Heart right ventricle (tissue), 16 donors: ENCODE data around the gene CCL19. TPM values are rescaled to one million over a fixed set of nuclear protein-coding genes. Genes with fewer than 3 reads are reported as not detected.

ENCODE experiments used
- ATAC-seq, 8 donors: fragments of 200-7000 bp; cut with Tn5 transposase; one replicate each; pipeline ENCODE4 v1.9.1; 2020; ENCODE audit warnings: mild to moderate bottlenecking in 8 of 8, moderate library complexity in 8 of 8, moderate number of reproducible peaks in 1 of 8
- DNase-seq, 2 donors: peaks; one replicate each; pipeline ENCODE4 v3.0.0-alpha.2; 2020
- H3K27ac ChIP-seq, 10 donors: fragments of 200-600 bp; sonication (generic) in 2 of 10; one replicate each; pipeline versions ENCODE4 v1.5.0 to v1.8.0; 2020 to 2022; ENCODE audit warnings: mild to moderate bottlenecking in 3 of 10
- H3K27me3 ChIP-seq, 7 donors: fragments of 200-600 bp; one replicate each; pipeline ENCODE4 v1.8.0; 2021 to 2022; ENCODE audit warnings: mild to moderate bottlenecking in 2 of 7
- H3K36me3 ChIP-seq, 9 donors: fragments of 200-600 bp; sonication (generic) in 1 of 9; one replicate each; pipeline versions ENCODE4 v1.5.0 to v1.8.0; 2020 to 2022; ENCODE audit warnings: mild to moderate bottlenecking in 2 of 9
- H3K4me1 ChIP-seq, 9 donors: fragments of 200-600 bp; sonication (generic) in 1 of 9; one replicate each; pipeline versions ENCODE4 v1.5.0 to v1.8.0; 2020 to 2022; ENCODE audit warnings: mild to moderate bottlenecking in 4 of 9
- H3K4me3 ChIP-seq, 10 donors: fragments of 200-600 bp; sonication (generic) in 2 of 10; one replicate each; pipeline versions ENCODE4 v1.5.0 to v1.8.0; 2020 to 2022; ENCODE audit warnings: mild to moderate bottlenecking in 7 of 10, moderate library complexity in 2 of 10
- H3K9me3 ChIP-seq, 11 donors: fragments of 200-600 bp in 10 of 11; sonication (generic) in 2 of 11; one replicate each; pipeline versions ENCODE4 v1.5.0 to v1.8.0; 2013 to 2022; ENCODE audit warnings: mild to moderate bottlenecking in 2 of 11, control low read depth in 1 of 11, moderate library complexity in 1 of 11
- WGBS, 2 donors: extraction: QIAGEN DNeasy Blood & Tissue Kit; methylation state at CpG; one replicate each; pipeline ENCODE4 v1.1.7; 2013; ENCODE audit warnings: inconsistent platforms in 1 of 2; 5-methylcytosine and 5-hydroxymethylcytosine counted together
- intact Hi-C, 10 donors: fragments of 100-400 bp; cut with DNase I; formaldehyde crosslinking; loops; one replicate each; pipeline versions ENCODE4 v1.11.1 to v1.14.2; 2022
- polyA plus RNA-seq, 2 donors: library from polyadenylated mRNA; stranded (reverse); fragments of 200-250 nt; gene quantifications; one replicate each; pipeline ENCODE4 v1.2.3, GENCODE V29; 2013
- total RNA-seq, 10 donors: library from RNA; stranded (reverse); fragmentation: NEBNext Ultra II Directional in 3 of 10; extraction: Animal tissue kit (Norgen Biotek cat#: 25700) in 3 of 10; gene quantifications; one replicate each; pipeline versions ENCODE4 v1.2.1 to v1.2.4, GENCODE V29; 2021 to 2023
- TF ChIP-seq, protein P1 (sequence below), 9 donors: fragments of 200-600 bp; sonication (generic) in 2 of 9; IDR thresholded peaks; one replicate each; pipeline versions ENCODE4 v1.5.0 to v1.8.0; 2021 to 2022; ENCODE audit warnings: antibody characterized with exemption in 9 of 9, mild to moderate bottlenecking in 5 of 9, moderate library complexity in 1 of 9
- donor health status: Arrhythmogenic right ventricular cardiomyopathy.
- donor health status: ischemic (EF 13 %, LVEDD 7.1; RV severe dilation, severe dysfunction).
- donor health status: healthy with polysubstance abuse.
- donor health status: DM: no; HTN: yes; CAD: no.
- donor health status: DM: no; HTN: no; CAD: no.
- donor health status: ischemic (EF 25% LVEDD 6.9; RV normal size, moderate dysfunction).
- donor health status: ischemic (EF 25% LVEDD 5.7; RV mildly dilated, moderate dysfunction).
- donor health status: healthy.
- donor health status: DM: yes; HTN: yes; CAD: no.
- donor health status: Ischemic cardiomyopathy.
- donor health status: ischemic (EF 35%, LVEDD 5.7; RV mildly dilated, moderate dysfunction).
- donor health status: nonischemic (EF 11% LVEDD 7.7; RV severe dilation, severe dysfunction).
- donor health status: DM: yes; HTN: yes; CAD: no.
- donor health status: PGD.
- donor health status: ischemic (EF 29% LVEDD 5.4; RV normal size, mild dysfunction).
- donor health status: nonischemic (EF 23%, LVEDD 6.1; RV moderate dilation, normal function).

CCL19 gene
- total and polyA plus RNA-seq, 12 donors, result 0.47 to 19.9 (median 1.1) TPM; not detected in 5

DNA sequence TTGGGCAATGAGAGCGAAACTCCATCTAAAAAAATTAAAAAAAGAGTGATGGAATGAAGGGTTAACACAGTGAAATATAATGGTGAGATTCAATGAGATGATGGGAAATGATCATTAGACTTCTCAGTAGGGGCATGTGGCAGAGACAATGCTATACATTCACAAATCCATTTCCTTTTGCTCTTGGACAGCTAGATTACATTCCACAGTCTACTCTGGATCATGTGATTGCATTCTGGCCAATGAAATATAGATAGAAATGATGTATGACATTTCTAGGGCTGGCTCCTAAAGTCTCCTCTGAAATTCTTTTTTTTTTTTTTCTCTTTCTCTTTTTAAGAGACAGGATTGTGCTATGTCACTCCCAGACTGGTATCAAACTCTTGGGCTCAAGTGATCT is 48.4 kb downstream of the CCL19 start:
- Histone ChIP-seq H3K4me3 (no peak overlapping the region), H3K27ac (no peak overlapping the region), H3K9me3 (no peaks in the 10 kb centered on the region), H3K27me3 (no peaks in the 10 kb centered on the region), H3K36me3 (no peaks in the 10 kb centered on the region), H3K4me1 (peaks cover 9 to 27% (median 19%) of the 10 kb centered on the region in 9 donors)
- 98 to 100% methylated on average over 1 of the region's 1 CpG for WGBS, 2 donors
- DNase-seq (no peak), ATAC-seq (no peak)
- intact Hi-C loops, result no loop called here
- TF ChIP-seq, protein P1, sequence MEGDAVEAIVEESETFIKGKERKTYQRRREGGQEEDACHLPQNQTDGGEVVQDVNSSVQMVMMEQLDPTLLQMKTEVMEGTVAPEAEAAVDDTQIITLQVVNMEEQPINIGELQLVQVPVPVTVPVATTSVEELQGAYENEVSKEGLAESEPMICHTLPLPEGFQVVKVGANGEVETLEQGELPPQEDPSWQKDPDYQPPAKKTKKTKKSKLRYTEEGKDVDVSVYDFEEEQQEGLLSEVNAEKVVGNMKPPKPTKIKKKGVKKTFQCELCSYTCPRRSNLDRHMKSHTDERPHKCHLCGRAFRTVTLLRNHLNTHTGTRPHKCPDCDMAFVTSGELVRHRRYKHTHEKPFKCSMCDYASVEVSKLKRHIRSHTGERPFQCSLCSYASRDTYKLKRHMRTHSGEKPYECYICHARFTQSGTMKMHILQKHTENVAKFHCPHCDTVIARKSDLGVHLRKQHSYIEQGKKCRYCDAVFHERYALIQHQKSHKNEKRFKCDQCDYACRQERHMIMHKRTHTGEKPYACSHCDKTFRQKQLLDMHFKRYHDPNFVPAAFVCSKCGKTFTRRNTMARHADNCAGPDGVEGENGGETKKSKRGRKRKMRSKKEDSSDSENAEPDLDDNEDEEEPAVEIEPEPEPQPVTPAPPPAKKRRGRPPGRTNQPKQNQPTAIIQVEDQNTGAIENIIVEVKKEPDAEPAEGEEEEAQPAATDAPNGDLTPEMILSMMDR (IDR thresholded peaks at IDR 0.05), result no peak

Other genes starting within 250 kb of the CCL19 start
- 10 to 100 TPM; 18.9 to 38.6 (median 27.9) TPM for gene FAM219A, start 232.7 kb downstream of the CCL19 start, total RNA-seq
- gene FAM219A, start 232.7 kb downstream of the CCL19 start, polyA plus RNA-seq, result 10 to 100 TPM; 15.1 to 20.7 TPM
- under 1 TPM in 2 of 10 donors, not detected in 8; 0.09 to 0.18 TPM for gene DNAI1, start 232.5 kb downstream of the CCL19 start, total RNA-seq
- under 1 TPM in 1 of 2 donors, not detected in 1; 0.28 TPM for gene DNAI1, start 232.5 kb downstream of the CCL19 start, polyA plus RNA-seq
- gene ENHO, start 168.3 kb downstream of the CCL19 start, total RNA-seq, result under 1 TPM in 6 of 10 donors, not detected in 4; 0.32 to 0.64 (median 0.42) TPM
- 1 to 10 TPM in 1 of 2 donors, under 1 TPM in 1; 0.46 to 1.2 TPM for gene ENHO, start 168.3 kb downstream of the CCL19 start, polyA plus RNA-seq
- gene CNTFR, start 101.6 kb downstream of the CCL19 start, total RNA-seq, result 1 to 10 TPM in 9 of 10 donors, under 1 TPM in 1; 0.76 to 6.2 (median 2.9) TPM
- gene CNTFR, start 101.6 kb downstream of the CCL19 start, polyA plus RNA-seq, result 1 to 10 TPM; 2.9 to 5.0 TPM
- 10 to 100 TPM; 29.2 to 48.5 (median 39.2) TPM for gene RPP25L, start 79.2 kb downstream of the CCL19 start, total RNA-seq
- gene RPP25L, start 79.2 kb downstream of the CCL19 start, polyA plus RNA-seq, result 10 to 100 TPM; 34.3 to 51.0 TPM
- 100 to 1,000 TPM; 113 to 143 (median 129) TPM for gene DCTN3, start 70.8 kb downstream of the CCL19 start, total RNA-seq
- gene DCTN3, start 70.8 kb downstream of the CCL19 start, polyA plus RNA-seq, result 100 to 1,000 TPM in 1 of 2 donors, 10 to 100 TPM in 1; 30.5 to 118 TPM
- gene ARID3C, start 62.2 kb downstream of the CCL19 start, total RNA-seq, result not detected
- gene ARID3C, start 62.2 kb downstream of the CCL19 start, polyA plus RNA-seq, result not detected
- gene SIGMAR1, start 53.5 kb downstream of the CCL19 start, total RNA-seq, result 10 to 100 TPM; 15.8 to 31.7 (median 22.3) TPM
- 10 to 100 TPM; 23.8 to 54.0 TPM for gene SIGMAR1, start 53.5 kb downstream of the CCL19 start, polyA plus RNA-seq
- gene GALT, start 44.6 kb downstream of the CCL19 start, total RNA-seq, result 10 to 100 TPM; 34.7 to 65.0 (median 44.2) TPM
- 10 to 100 TPM; 20.8 to 82.2 TPM for gene GALT, start 44.6 kb downstream of the CCL19 start, polyA plus RNA-seq
- 10 to 100 TPM; 45.2 to 53.7 (median 48.1) TPM for gene IL11RA, start 39.1 kb downstream of the CCL19 start, total RNA-seq
- gene IL11RA, start 39.1 kb downstream of the CCL19 start, polyA plus RNA-seq, result 10 to 100 TPM; 26.9 to 30.0 TPM
- under 1 TPM in 1 of 10 donors, not detected in 9; 0.44 TPM for gene CCL27, start 28.6 kb downstream of the CCL19 start, total RNA-seq
- gene CCL27, start 28.6 kb downstream of the CCL19 start, polyA plus RNA-seq, result under 1 TPM in 1 of 2 donors, not detected in 1; 0.45 TPM
- 10 to 100 TPM in 7 of 10 donors, 1 to 10 TPM in 3; 1.3 to 31.1 (median 14.7) TPM for gene CCL21, start 18.9 kb upstream of the CCL19 start, total RNA-seq
- 10 to 100 TPM; 21.7 to 44.5 TPM for gene CCL21, start 18.9 kb upstream of the CCL19 start, polyA plus RNA-seq